ENCODE measurements around the gene RXFP1.

Gene RXFP1

GRCh38 chr4:158590306-158590705, 68.6 kb downstream of the RXFP1 start:
- TF ChIP-seq CTCF (IDR thresholded peaks at IDR 0.05; ENCODE audit: low read depth, low read length), result no peak
- Histone ChIP-seq H3K9me3 (no peaks in the 10 kb centered on the region), H3K27me3 (no peaks in the 10 kb centered on the region), H3K4me1 (no peaks in the 10 kb centered on the region), H3K36me3 (no peaks in the 10 kb centered on the region), H3K4me3 (ENCODE audit: low read depth, low read length) (no peak overlapping the region)
- DNase-seq, result no peak

GRCh38 chr4:158590824-158591223, 69.1 kb downstream of the RXFP1 start:
- DNase-seq, result no peak
- no peaks in the 10 kb centered on the region for H3K4me1 ChIP-seq
- TF ChIP-seq CTCF (IDR thresholded peaks at IDR 0.05; ENCODE audit: low read depth, low read length), result no peak
- H3K9me3 ChIP-seq, result no peaks in the 10 kb centered on the region
- no peaks in the 10 kb centered on the region for H3K27me3 ChIP-seq
- no peak overlapping the region for H3K4me3 ChIP-seq (ENCODE audit: low read depth, low read length)
- H3K36me3 ChIP-seq, result no peaks in the 10 kb centered on the region

GRCh38 chr4:158597879-158598596, 76.4 kb downstream of the RXFP1 start:
- Histone ChIP-seq H3K27me3 (no peaks in the 10 kb centered on the region), H3K4me3 (ENCODE audit: low read depth, low read length) (no peak overlapping the region), H3K4me1 (no peaks in the 10 kb centered on the region), H3K9me3 (no peaks in the 10 kb centered on the region), H3K36me3 (no peaks in the 10 kb centered on the region)
- no peak for TF ChIP-seq CTCF (IDR thresholded peaks at IDR 0.05; ENCODE audit: low read depth, low read length)
- no peak for DNase-seq

GRCh38 chr4:158599150-158599549, 77.5 kb downstream of the RXFP1 start:
- Histone ChIP-seq H3K9me3 (no peaks in the 10 kb centered on the region), H3K4me1 (no peaks in the 10 kb centered on the region), H3K36me3 (no peaks in the 10 kb centered on the region), H3K27me3 (no peaks in the 10 kb centered on the region), H3K4me3 (ENCODE audit: low read depth, low read length) (no peak overlapping the region)
- DNase-seq, result no peak
- no peak for TF ChIP-seq CTCF (IDR thresholded peaks at IDR 0.05; ENCODE audit: low read depth, low read length)

- TF ChIP-seq CTCF (IDR thresholded peaks at IDR 0.05; ENCODE audit: low read depth, low read length), result no peak
These were observed 78.2 kb downstream of the RXFP1 start for GRCh38 chr4:158599765-158600498.

GRCh38 chr4:158604369-158604768, 82.7 kb downstream of the RXFP1 start:
- no peak for DNase-seq
- Histone ChIP-seq H3K36me3 (no peaks in the 10 kb centered on the region), H3K9me3 (no peaks in the 10 kb centered on the region), H3K4me3 (ENCODE audit: low read depth, low read length) (no peak overlapping the region), H3K4me1 (no peaks in the 10 kb centered on the region), H3K27me3 (no peaks in the 10 kb centered on the region)
- TF ChIP-seq CTCF (IDR thresholded peaks at IDR 0.05; ENCODE audit: low read depth, low read length), result no peak

More at GRCh38 chr4:158599765-158600498, 78.2 kb downstream of the RXFP1 start:
- Histone ChIP-seq H3K9me3 (no peaks in the 10 kb centered on the region), H3K4me1 (no peaks in the 10 kb centered on the region), H3K4me3 (ENCODE audit: low read depth, low read length) (no peak overlapping the region), H3K27me3 (no peaks in the 10 kb centered on the region), H3K36me3 (no peaks in the 10 kb centered on the region)
- DNase-seq, result no peak

All from BE2C (cell line).